T-helper 1 cell (primary cell): ENCODE results near the gene ADAT2.
"Not testable (repeated sequence)": the region's sequence is repeated elsewhere in the genome, so short reads cannot be mapped to it uniquely, and the experiment has no call there.

Experiments used
- DNase-seq, 5 donors: peaks; one replicate each; pipeline ENCODE4 v3.0.0-alpha.2; 2012 to 2020
- total RNA-seq, 4 donors: gene quantifications; one replicate each; lab custom pipeline; 2026; lab: John Stamatoyannopoulos, UW

The ADAT2 gene
- 17.7 to 32.3 (median 22.8) reads per million in 4 donors for total RNA-seq

GRCh38 chr6:143450453-143451371 lies at the start of gene ADAT2, which contains the start of gene PEX3:
Gene ADAT2 (minus strand): TSS chr6:143450695. CDS start chr6:143450658, 37 bp downstream.
Gene PEX3 (plus strand): TSS chr6:143450805. CDS start chr6:143451043, 238 bp downstream.
- DNase-seq = peak; percentile 85 to 96 (median 89)

GRCh38 chr6:143498428-143498827 lies 47.9 kb upstream of the ADAT2 start:
- peak in 1 of 5 donors; percentile 17 for DNase-seq

- no peak for DNase-seq
Observed at GRCh38 chr6:143496974-143497373, 46.5 kb upstream of the ADAT2 start.

GRCh38 chr6:143490775-143491174 lies 40.3 kb upstream of the ADAT2 start:
- no peak for DNase-seq

GRCh38 chr6:143490244-143490643 lies 39.7 kb upstream of the ADAT2 start:
- DNase-seq = no peak

- DNase-seq = no peak
Observed at GRCh38 chr6:143486752-143487151, 36.3 kb upstream of the ADAT2 start.

GRCh38 chr6:143485967-143486366 lies 35.5 kb upstream of the ADAT2 start:
- DNase-seq = no peak

GRCh38 chr6:143482593-143482992 lies 32.1 kb upstream of the ADAT2 start:
- DNase-seq = no peak

GRCh38 chr6:143478479-143479062 lies 28.1 kb upstream of the ADAT2 start:
- DNase-seq = no peak

- DNase-seq = no peak
Observed at GRCh38 chr6:143476545-143476944, 26.1 kb upstream of the ADAT2 start.

- DNase-seq = no peak
Observed at GRCh38 chr6:143471822-143472221, 21.3 kb upstream of the ADAT2 start.

- DNase-seq = not testable (repeated sequence)
Observed at GRCh38 chr6:143468823-143469222, 18.3 kb upstream of the ADAT2 start.

- DNase-seq = no peak
Observed at GRCh38 chr6:143468026-143468425, 17.5 kb upstream of the ADAT2 start.

- no peak for DNase-seq
Observed at GRCh38 chr6:143465546-143465945, 15.1 kb upstream of the ADAT2 start.

GRCh38 chr6:143457563-143458359 lies 7.3 kb upstream of the ADAT2 start:
- no peak for DNase-seq

GRCh38 chr6:143451531-143451930 lies 1.0 kb upstream of the ADAT2 start:
- no peak for DNase-seq

GRCh38 chr6:143449714-143450452 lies 612 bp downstream of the ADAT2 start:
- peak in 4 of 5 donors; percentile 8 to 45 (median 27) for DNase-seq

- DNase-seq = no peak
Observed at GRCh38 chr6:143449082-143449713, 1.3 kb downstream of the ADAT2 start.

- DNase-seq = not testable (repeated sequence)
Observed at GRCh38 chr6:143447865-143448264, 2.6 kb downstream of the ADAT2 start.

GRCh38 chr6:143443096-143443495 lies 7.4 kb downstream of the ADAT2 start:
- no peak for DNase-seq

GRCh38 chr6:143441680-143442545 lies 8.6 kb downstream of the ADAT2 start:
- DNase-seq = peak in 1 of 5 donors; percentile 78
